HCT116 (cell line): ENCODE results near the gene CHSY1. TPM values are rescaled to one million over a fixed set of nuclear protein-coding genes. Genes with fewer than 3 reads are reported as not detected.

Experiments used
- ATAC-seq: fragments of 200-7000 bp; cut with Tn5 transposase; 2 replicates; pipeline ENCODE4 v1.9.1; 2020; ENCODE audit warnings: mild to moderate bottlenecking, moderate library complexity
- BruUV-seq: library from RNA; stranded (reverse); fragments of 400-500 nt; replicated peaks from 2 replicates; lab custom pipeline; 2021; lab: Mats Ljungman, UMichigan
- CTCF ChIA-PET: fragments of 300-600 bp; sonication (Branson Sonifier 250); formaldehyde crosslinking; loops from one replicate; lab custom pipeline; 2021; ENCODE audit warnings: antibody characterized with exemption; lab: Charles Lee
- POLR2A ChIA-PET: fragments of 300-600, 350-600 bp; sonication (Branson Sonifier 250); formaldehyde crosslinking; loops from one replicate; lab custom pipeline; 2021; ENCODE audit warnings: antibody characterized with exemption; lab: Charles Lee
- RAD21 ChIA-PET, 2 experiments: fragments of 300-600 bp; sonication (Branson Sonifier 250); formaldehyde crosslinking; loops; one replicate each; lab custom pipeline; 2023; ENCODE audit warnings: low total read pairs in 2 of 2; ENCODE audit not compliant: uncharacterized antibody in 2 of 2, unreplicated experiment in 2 of 2, low non-redundant PET in 1 of 2; lab: Charles Lee
- DNase-seq: peaks from one replicate; pipeline ENCODE4 v3.0.0-alpha.2; 2010; ENCODE audit warnings: low read depth, low spot score
- H2AFZ ChIP-seq: fragments of 200-600 bp; shearing (Covaris generic), sonication (generic); 2 replicates; pipeline ENCODE4 v1.6.1; 2017; ENCODE audit warnings: low read depth, mixed run types, mixed read lengths, antibody characterized with exemption, low read length; ENCODE audit not compliant: poor library complexity, severe bottlenecking
- H3K27ac ChIP-seq: 2 replicates; pipeline ENCODE4 v1.5.1; 2012; ENCODE audit warnings: low read depth, low read length
- H3K27me3 ChIP-seq: fragments of 200-600 bp; sonication (generic); 2 replicates; pipeline ENCODE4 v1.6.1; 2016; ENCODE audit warnings: mixed run types, low read length, mixed read lengths; ENCODE audit not compliant: insufficient read depth
- H3K36me3 ChIP-seq, 2 experiments: fragments of 200-500 bp in 1 of 2; fragments of 200-600 bp in 1 of 2; sonication (Bioruptor generic) in 1 of 2; sonication (generic) in 1 of 2; 2 replicates each; pipeline versions ENCODE4 v1.5.1 to v1.6.1; 2014 to 2016; ENCODE audit warnings: low read length in 2 of 2, inconsistent platforms in 1 of 2, mixed read lengths in 1 of 2, mixed run types in 1 of 2; ENCODE audit not compliant: insufficient read depth in 2 of 2, control insufficient read depth in 1 of 2
- H3K4me1 ChIP-seq, 2 experiments: fragments of 200-600 bp in 1 of 2; sonication (generic) in 1 of 2; 2 replicates each; pipeline versions ENCODE4 v1.5.1 to v1.6.1; 2012 to 2017; ENCODE audit warnings: low read length in 2 of 2, inconsistent platforms in 1 of 2, mild to moderate bottlenecking in 1 of 2, mixed read lengths in 1 of 2, mixed run types in 1 of 2, moderate library complexity in 1 of 2; ENCODE audit not compliant: insufficient read depth in 2 of 2, control insufficient read depth in 1 of 2
- H3K4me2 ChIP-seq: fragments of 200-600 bp; sonication (generic); 2 replicates; pipeline ENCODE4 v1.6.1; 2017; ENCODE audit warnings: mixed run types, low read length, mixed read lengths
- H3K4me3 ChIP-seq, 2 experiments: fragments of 200-600 bp in 1 of 2; sonication (generic) in 1 of 2; replicated peaks in 1 of 2; 2 replicates each; pipeline ENCODE4 v1.5.1; 2011 to 2016; ENCODE audit warnings: low read length in 2 of 2, control low read depth in 1 of 2, low read depth in 1 of 2, mild to moderate bottlenecking in 1 of 2, mixed read lengths in 1 of 2, mixed run types in 1 of 2
- H3K79me2 ChIP-seq: fragments of 200-600 bp; sonication (generic); 2 replicates; pipeline ENCODE4 v1.6.1; 2017; ENCODE audit warnings: mild to moderate bottlenecking, mixed run types, low read length, moderate library complexity, mixed read lengths; ENCODE audit not compliant: insufficient read depth
- H3K9ac ChIP-seq: fragments of 200-600 bp; sonication (generic); 2 replicates; pipeline ENCODE4 v1.6.1; 2016; ENCODE audit warnings: low read length, mixed read lengths
- H3K9me2 ChIP-seq: fragments of 200-600 bp; sonication (generic), shearing (Covaris generic); 2 replicates; pipeline ENCODE4 v1.6.1; 2017; ENCODE audit warnings: mixed run types, mild to moderate bottlenecking, moderate library complexity; ENCODE audit not compliant: insufficient read depth
- H3K9me3 ChIP-seq, 2 experiments: fragments of 200-500 bp in 1 of 2; fragments of 200-600 bp in 1 of 2; sonication (Bioruptor generic) in 1 of 2; sonication (generic) in 1 of 2; 2 replicates each; pipeline ENCODE4 v1.6.1; 2014 to 2017; ENCODE audit warnings: low read length in 2 of 2, mixed read lengths in 2 of 2, inconsistent platforms in 1 of 2, low read depth in 1 of 2, mild to moderate bottlenecking in 1 of 2, mixed run types in 1 of 2, moderate library complexity in 1 of 2; ENCODE audit not compliant: control insufficient read depth in 1 of 2, insufficient read depth in 1 of 2
- H4K20me1 ChIP-seq: fragments of 200-600 bp; sonication (generic), shearing (Covaris generic); 2 replicates; pipeline ENCODE4 v1.6.1; 2017; ENCODE audit warnings: mixed run types, mild to moderate bottlenecking, moderate library complexity; ENCODE audit not compliant: insufficient read depth
- ATF3 ChIP-seq: IDR thresholded peaks from 2 replicates; pipeline ENCODE4 v1.6.1; 2012
- CTCF ChIP-seq, 3 experiments: fragments of 200-600 bp in 1 of 3; sonication (generic) in 1 of 3; IDR thresholded peaks in 2 of 3; conservative IDR thresholded peaks in 1 of 3; 2 replicates each; pipeline ENCODE4 v1.5.1; 2012 to 2017; ENCODE audit warnings: low read depth in 2 of 3, low read length in 2 of 3, antibody characterized with exemption in 1 of 3, borderline replicate concordance in 1 of 3, control low read depth in 1 of 3, mild to moderate bottlenecking in 1 of 3, mixed read lengths in 1 of 3, mixed run types in 1 of 3, moderate library complexity in 1 of 3; ENCODE audit not compliant: insufficient read depth in 1 of 3
- EZH2 ChIP-seq: fragments of 200-600 bp; sonication (generic); IDR thresholded peaks from 2 replicates; pipeline ENCODE4 v1.6.1; 2017; ENCODE audit warnings: antibody characterized with exemption, mixed run types
- POLR2A ChIP-seq: IDR thresholded peaks from 2 replicates; pipeline ENCODE4 v1.7.0; 2011; ENCODE audit warnings: borderline replicate concordance; ENCODE audit not compliant: insufficient read depth, insufficient read length; ENCODE audit errors: extremely low read depth
- SRF ChIP-seq: IDR thresholded peaks from 2 replicates; pipeline ENCODE4 v1.6.1; 2012; ENCODE audit warnings: low read depth
- ZFX ChIP-seq: fragments of 450-650 bp; IDR thresholded peaks from 2 replicates; pipeline ENCODE4 v1.6.1; 2017
- intact Hi-C: fragments of 100-400 bp; cut with micrococcal nuclease; formaldehyde crosslinking; loops from 2 replicates; pipeline ENCODE4 v1.10.0; 2022
- total RNA-seq: library from RNA; stranded (reverse); gene quantifications from one replicate; pipeline ENCODE4 v1.2.1, GENCODE V29; 2021; ENCODE audit not compliant: unreplicated experiment

CHSY1 gene
- total RNA-seq, 1 experiment from 2014 or later = 25.4 TPM

GRCh38 chr15:101190092-101190595 lies 61.7 kb downstream of the CHSY1 start (continued):
- TF ChIP-seq CTCF (IDR thresholded peaks at IDR 0.05 in 2 of 3, conservative IDR thresholded peaks at IDR 0.05 in 1 of 3; ENCODE audit: borderline replicate concordance in 1 of 3, insufficient read depth in 1 of 3, low read depth in 2 of 3, low read length in 2 of 3) (no peak), POLR2A (no peak), ATF3 (no peak)

GRCh38 chr15:101189409-101190091 lies 62.3 kb downstream of the CHSY1 start:
- no peak overlapping the region for H3K9ac ChIP-seq
- ChIA-PET RAD21 (no interaction called here), CTCF (no interaction called here), POLR2A (no interaction called here)
- TF ChIP-seq SRF = no peak
- TF ChIP-seq ZFX = no peak
- no peak for TF ChIP-seq ATF3
- no peak for TF ChIP-seq CTCF (IDR thresholded peaks at IDR 0.05 in 2 of 3, conservative IDR thresholded peaks at IDR 0.05 in 1 of 3; ENCODE audit: borderline replicate concordance in 1 of 3, insufficient read depth in 1 of 3, low read depth in 2 of 3, low read length in 2 of 3)
- TF ChIP-seq EZH2 = no peak
- intact Hi-C loops = no loop called here
- no TSS peak for BruUV-seq
- H3K9me2 ChIP-seq = no peaks in the 10 kb centered on the region
- H3K79me2 ChIP-seq = peaks cover 91% of the 10 kb centered on the region
- DNase-seq (no peak), ATAC-seq (no peak)
- H3K4me1 ChIP-seq = no peaks in the 10 kb centered on the region
- H3K27ac ChIP-seq = no peak overlapping the region
- no peak overlapping the region for H2AFZ ChIP-seq
- no peak overlapping the region for H3K4me3 ChIP-seq
- H3K4me2 ChIP-seq = no peak overlapping the region
- H4K20me1 ChIP-seq = peaks cover 7% of the 10 kb centered on the region; the same call in 1 of the 2 replicates
- no peaks in the 10 kb centered on the region for H3K9me3 ChIP-seq
- no peaks in the 10 kb centered on the region for H3K36me3 ChIP-seq
- H3K27me3 ChIP-seq = no peaks in the 10 kb centered on the region
